ENCODE data around the gene CLEC2A.
"Not testable (repeated sequence)": the region's sequence is repeated elsewhere in the genome, so short reads cannot be mapped to it uniquely, and the experiment has no call there.

CLEC2A gene

GRCh38 chr12:9895215-9895971 lies 36.8 kb downstream of the CLEC2A start:
- H3K27ac ChIP-seq = no peak overlapping the region
- no peak overlapping the region for H3K4me3 ChIP-seq

GRCh38 chr12:9888665-9889273 lies 43.4 kb downstream of the CLEC2A start:
- no peak overlapping the region for H3K4me3 ChIP-seq
- H3K27ac ChIP-seq = peak overlapping the region in 1 of 21 experiments; percentile 2

DNA sequence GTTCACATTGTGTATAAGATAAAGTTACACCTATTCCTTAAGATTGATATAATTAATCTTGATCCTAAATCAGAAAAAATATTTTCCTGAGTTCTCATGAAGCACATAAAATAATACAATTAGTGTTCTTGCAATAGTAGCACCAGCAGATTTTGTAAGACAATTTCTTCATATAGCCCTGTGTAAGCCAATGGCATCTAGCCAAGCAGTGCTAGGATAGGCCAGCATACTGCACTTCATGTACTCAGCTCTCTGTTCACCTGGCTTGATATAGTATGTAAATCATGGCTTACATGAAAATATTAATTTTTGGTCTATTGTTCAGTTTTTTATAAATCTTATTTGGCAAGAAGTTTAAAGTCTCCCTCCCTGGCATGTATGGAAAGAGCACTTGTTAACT lies 49.0 kb downstream of the CLEC2A start:
- H3K4me3 ChIP-seq = no peak overlapping the region
- peak overlapping the region in 1 of 21 experiments; percentile 47 for H3K27ac ChIP-seq

GRCh38 chr12:9881988-9882387 lies 50.2 kb downstream of the CLEC2A start:
- H3K4me3 ChIP-seq = no peak overlapping the region
- H3K27ac ChIP-seq = peak overlapping the region in 1 of 21 experiments; percentile 19

- no peak within 1 kb of the TSS for H3K4me3 ChIP-seq
- peak within 1 kb of the TSS in 1 of 21 experiments; percentile 19 for H3K27ac ChIP-seq
These were observed 50.9 kb downstream of the CLEC2A start, which contains the start of gene KLRF2 for GRCh38 chr12:9881246-9881645. KLRF2 (plus strand) TSS chr12:9881489; CDS start chr12:9881596, 107 bp downstream.

GRCh38 chr12:9880532-9881078 lies 51.6 kb downstream of the CLEC2A start:
- no peak overlapping the region for H3K4me3 ChIP-seq
- no peak overlapping the region for H3K27ac ChIP-seq

DNA sequence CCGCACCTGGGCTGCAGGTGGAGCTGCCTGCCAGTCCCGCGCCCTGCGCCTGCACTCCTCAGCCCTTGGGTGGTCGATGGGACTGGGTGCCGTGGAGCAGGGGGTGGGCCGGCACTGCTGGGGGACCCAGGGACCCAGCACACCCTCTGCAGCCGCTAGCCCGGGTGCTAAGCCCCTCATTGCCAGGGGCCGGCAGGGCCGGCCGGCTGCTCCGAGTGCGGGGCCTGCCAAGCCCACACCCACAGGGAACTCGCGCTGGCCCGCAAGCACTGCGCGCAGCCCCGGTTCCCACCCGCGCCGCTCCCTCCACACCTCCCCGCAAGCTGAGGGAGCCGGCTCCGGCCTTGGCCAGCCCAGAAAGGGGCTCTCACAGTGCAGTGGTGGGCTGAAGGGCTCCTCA lies 56.0 kb downstream of the CLEC2A start:
- not testable (repeated sequence) for H3K27ac ChIP-seq, H3K4me3 ChIP-seq

DNA sequence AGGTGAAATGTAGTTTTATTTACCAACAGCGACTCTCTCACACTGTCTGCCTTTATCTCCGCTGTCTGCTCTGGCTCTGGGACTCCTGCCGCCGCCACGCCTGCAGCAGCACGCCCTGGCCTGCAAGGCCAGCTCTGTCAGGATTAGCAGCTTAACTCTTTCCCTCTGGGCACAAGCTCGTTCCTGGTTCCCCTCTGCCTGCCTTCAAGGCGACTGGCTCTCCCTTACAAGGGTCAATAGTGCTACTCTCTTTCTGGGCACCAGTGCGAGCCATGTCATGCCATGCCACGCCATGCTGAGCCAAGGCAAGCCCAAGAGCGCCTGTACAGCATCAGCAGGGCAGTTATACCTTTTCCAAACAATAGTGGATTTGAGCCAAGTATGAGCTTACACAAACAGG lies 59.4 kb downstream of the CLEC2A start:
- no peak overlapping the region for H3K4me3 ChIP-seq
- H3K27ac ChIP-seq = peak overlapping the region in 13 of 21 experiments; percentile 9 to 91 (median 44)

DNA sequence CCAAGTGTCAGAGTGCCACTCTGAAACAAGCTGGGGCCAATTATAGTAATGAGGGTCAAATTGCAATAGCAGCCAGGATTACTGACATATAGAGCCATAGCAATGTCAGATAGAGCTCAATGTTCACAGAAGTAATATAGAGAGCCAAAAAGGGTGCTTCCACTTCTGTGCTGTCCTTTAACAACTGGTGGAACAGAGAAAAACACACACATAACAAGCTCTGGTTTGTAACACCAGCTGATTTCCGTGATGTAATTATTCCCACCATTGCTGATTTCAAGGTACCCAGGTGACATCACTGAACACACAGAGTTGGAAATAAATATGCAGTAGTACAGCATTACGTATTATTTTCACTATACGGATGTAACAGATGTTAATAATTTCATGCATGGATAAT lies 60.0 kb downstream of the CLEC2A start:
- peak overlapping the region in 15 of 21 experiments; percentile 6 to 91 (median 40) for H3K27ac ChIP-seq
- no peak overlapping the region for H3K4me3 ChIP-seq

DNA sequence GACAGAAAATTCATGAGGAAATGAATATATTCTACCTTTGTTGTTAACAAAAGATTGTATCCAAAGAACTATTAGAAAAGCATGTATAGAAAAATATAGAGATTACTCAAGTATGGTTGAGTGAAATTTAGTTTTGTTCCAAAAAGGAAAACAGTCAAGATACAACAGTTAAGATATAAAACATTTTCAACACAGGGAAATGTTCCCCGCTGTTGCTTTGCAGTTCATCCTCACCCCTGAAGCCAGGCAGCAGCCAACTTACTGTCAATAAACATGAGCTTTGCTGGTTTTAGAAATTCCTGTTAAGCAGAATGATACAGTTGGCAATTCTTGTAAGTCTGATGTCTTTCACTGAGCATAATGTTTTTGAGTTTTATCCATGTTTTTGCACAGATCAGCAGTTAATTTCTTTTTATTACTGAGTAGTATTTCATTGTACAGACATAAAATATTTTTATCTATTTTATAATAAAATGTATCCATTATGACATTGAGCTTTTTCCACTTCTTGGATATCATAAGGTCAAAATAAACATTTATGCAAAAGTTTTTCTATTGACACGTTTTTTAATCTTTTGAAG lies 61.8 kb downstream of the CLEC2A start:
- peak overlapping the region in 20 of 21 experiments; percentile 68 to 98 (median 89) for H3K27ac ChIP-seq
- peak overlapping the region in 5 of 7 experiments; percentile 32 to 49 (median 42) for H3K4me3 ChIP-seq

DNA sequence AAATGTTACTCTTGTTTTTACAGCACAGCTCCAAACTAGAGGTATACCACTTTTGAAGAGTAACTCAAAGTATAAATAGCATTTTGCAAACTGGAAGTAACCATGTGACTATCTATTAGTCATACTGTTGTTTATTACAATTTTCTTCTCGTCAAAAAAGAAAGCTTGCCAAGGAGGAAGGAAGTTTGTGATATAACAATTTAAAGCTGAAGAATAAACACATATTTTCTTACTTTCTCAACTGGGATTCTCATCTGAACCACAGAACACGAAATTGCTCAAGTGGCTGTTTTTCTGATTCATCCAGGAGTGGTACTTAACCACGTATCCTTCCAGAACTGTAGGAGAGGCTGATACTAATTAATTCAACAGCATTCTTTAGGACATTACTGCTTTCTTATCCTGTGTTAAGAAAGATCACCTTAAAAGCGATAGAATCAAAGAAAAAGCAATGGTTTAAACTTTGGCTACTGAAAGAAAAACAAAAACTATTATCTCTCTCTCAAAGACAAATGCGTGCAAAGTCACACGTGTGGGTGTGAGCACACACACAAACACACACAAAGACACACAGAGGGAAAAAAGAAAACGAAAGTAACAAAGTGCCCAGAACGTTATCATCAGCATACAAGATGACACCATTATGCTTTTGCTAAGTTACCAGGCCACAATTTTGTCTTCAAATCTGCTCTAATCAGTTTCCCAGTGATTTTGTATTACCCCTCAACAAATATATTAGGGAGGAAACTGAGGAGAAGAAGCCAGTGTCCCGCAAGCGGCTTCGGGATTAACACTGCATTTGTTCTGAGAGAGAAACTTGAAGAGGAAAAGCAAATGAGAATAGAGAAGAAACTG lies 62.6 kb downstream of the CLEC2A start, which contains the start of gene CLEC2B:
CLEC2B (minus strand) TSS at position 48 of the 855 bp plus-strand sequence.
- H3K27ac ChIP-seq = peak within 1 kb of the TSS; percentile 62 to 98 (median 89)
- peak within 1 kb of the TSS; percentile 32 to 49 (median 42) for H3K4me3 ChIP-seq

DNA sequence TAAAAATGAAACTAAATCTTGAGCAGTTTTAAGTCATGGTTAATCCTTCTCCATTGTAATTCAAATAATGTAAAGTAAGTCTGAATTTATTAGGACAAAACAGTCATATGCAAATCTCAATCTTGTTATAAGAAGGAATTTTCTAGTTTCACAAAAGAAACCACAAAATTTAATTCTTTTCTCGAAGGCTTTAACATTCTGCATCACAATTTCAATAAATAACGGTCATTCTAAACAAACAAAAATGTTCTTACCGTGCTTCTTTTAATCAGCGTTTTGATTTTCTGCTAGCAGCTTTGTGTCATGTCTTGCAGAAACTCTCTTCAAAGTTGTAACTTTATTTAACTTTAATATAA lies 63.2 kb downstream of the CLEC2A start:
- H3K27ac ChIP-seq = peak overlapping the region in 20 of 21 experiments; percentile 68 to 98 (median 89)
- H3K4me3 ChIP-seq = peak overlapping the region; percentile 32 to 49 (median 42)

DNA sequence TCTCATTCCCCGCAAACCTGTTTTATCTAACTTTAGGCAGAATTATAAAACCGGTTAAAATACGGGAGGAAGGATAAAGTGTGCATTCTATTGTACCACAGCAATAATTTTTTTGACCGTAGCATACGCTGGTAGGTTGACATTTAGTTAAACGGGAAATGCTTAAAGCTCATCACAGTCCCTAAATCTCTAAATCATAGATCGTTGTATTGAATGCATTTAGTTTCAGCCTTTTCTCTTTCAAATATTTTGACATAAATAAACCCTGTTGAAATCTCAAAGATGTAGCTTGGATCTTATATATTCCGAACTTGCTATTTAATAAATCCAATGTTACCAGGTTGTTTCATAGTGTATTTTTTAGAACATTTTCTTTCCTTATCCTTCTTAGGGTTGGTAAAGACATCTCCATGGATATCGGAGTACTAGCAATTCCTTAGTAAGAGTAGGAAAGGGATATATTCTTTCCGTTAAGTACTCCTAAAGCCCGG lies 63.8 kb downstream of the CLEC2A start:
- H3K4me3 ChIP-seq = peak overlapping the region; percentile 32 to 49 (median 42)
- peak overlapping the region in 20 of 21 experiments; percentile 68 to 98 (median 89) for H3K27ac ChIP-seq

DNA sequence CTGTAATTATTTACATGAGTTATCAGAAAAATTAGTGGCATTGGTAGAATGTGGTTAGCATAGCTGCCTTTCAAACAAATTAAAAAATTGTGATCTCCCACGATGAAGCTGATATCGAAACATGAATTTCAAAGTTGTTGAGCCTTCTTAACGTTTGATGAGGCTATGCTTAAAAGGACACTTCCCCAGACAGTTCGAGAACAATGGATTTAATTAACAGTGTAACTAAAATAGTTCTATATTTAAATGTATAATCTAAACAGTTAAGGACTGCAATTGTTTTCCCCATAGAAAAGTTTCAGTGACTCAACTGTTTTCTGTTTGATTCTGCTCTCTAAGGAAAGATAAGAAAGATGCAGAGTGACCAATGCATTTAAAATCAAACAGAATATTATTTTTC lies 64.6 kb downstream of the CLEC2A start:
- H3K4me3 ChIP-seq = peak overlapping the region; percentile 23 to 49 (median 42)
- H3K27ac ChIP-seq = peak overlapping the region in 20 of 21 experiments; percentile 11 to 98 (median 89)

DNA sequence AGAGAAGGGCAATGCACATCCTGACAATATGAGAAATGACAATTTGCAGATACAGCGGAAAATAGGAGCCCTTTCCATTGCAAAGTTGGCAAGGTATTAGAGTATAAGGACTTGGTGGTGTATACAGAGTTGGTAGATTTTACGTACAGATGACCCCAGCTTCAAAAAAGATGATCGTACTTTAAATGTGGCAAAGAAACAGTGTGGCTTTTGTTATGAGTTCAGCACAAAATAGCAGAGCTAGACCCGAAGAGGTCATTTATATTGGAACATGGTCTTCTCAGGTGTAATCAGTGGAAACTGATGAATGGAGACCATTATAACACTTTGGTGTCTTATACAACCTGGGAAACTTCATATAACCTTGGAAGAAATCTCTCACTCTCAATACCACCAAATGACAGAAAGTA lies 65.3 kb downstream of the CLEC2A start:
- Histone ChIP-seq H3K4me3 (peak overlapping the region; percentile 23 to 49 (median 42)), H3K27ac (peak overlapping the region in 20 of 21 experiments; percentile 11 to 98 (median 89))

GRCh38 chr12:9864913-9865675 lies 67.1 kb downstream of the CLEC2A start:
- H3K27ac ChIP-seq = peak overlapping the region in 19 of 21 experiments; percentile 1 to 98 (median 89)
- H3K4me3 ChIP-seq = peak overlapping the region in 6 of 7 experiments; percentile 1 to 49 (median 40)
